Activated CD4-positive, alpha-beta T cell treated with anti-CD3 and anti-CD28 coated beads, Interleukin-2, Interleukin-6, amounts not matched to agents 100 ng/mL and 50 ng/mL, durations not matched to agents 16 hours and 8 hours (primary cell): ENCODE measurements around the gene FBXO3.
"Not testable (repeated sequence)": the region's sequence is repeated elsewhere in the genome, so short reads cannot be mapped to it uniquely, and the experiment has no call there.

Source experiments
- DNase-seq: peaks from one replicate; pipeline ENCODE4 v3.0.0-alpha.2; 2020

The FBXO3 gene

DNA sequence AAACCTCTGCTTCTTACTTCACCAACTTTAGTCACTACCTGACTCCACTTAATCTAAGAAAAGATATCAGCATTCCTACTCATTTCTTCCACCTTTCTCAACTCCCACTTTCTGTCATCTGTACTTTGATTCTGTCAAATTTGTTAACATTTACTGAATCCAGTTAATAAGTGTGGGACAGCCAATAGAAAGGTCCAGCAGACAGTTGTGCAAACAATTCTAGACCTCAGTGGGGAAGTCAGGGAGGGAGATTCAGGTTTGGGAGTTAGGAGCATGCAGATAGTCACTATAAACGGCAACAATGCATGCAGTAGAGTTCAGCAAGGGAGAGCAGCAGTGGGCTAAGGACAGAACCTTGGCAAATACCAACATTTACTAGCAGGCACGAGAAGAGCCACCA is 4.1 kb downstream of the FBXO3 start:
- no peak for DNase-seq

DNA sequence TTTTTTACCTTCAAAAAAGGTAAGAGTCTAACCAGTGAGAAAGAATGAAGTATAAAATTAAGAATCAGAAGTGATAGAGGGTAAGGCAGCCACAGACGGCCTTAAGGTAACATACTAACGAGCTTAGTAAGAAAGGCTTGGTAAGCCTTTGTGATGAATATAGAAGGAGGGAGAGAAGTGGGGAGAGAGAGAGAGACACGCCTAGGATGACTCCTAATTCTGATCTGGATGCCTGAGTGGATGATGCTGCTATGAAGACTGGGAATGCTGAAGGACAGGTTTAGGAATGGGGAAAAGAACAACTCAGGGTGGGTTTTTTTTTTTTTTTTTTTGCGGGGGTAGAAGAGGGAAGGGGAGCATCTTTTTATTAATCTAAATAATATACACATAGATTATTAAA is 4.8 kb downstream of the FBXO3 start:
- DNase-seq: no peak

GRCh38 chr11:33767624-33768023 is 6.7 kb downstream of the FBXO3 start:
- DNase-seq: no peak

GRCh38 chr11:33766085-33766484 is 8.2 kb downstream of the FBXO3 start:
- DNase-seq: no peak

DNA sequence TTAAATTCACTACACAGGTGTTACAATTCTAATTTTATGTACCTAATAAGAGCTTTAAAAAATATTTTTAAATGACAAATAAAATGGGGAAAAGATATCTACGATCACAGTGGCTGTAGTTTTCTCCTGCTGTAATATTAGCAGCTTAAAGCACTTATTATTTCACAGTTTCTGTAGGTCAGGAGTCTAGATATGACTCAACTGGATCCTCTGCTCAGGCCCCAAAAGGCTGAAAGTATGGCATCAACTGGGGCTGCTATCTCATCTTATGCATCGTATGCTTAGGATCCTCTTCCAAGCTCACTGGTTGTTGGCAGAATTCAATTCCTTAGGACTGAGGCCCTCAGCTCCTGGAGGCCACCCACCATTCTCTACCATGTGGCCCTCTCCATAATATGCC is 12.8 kb downstream of the FBXO3 start:
- no peak for DNase-seq

DNA sequence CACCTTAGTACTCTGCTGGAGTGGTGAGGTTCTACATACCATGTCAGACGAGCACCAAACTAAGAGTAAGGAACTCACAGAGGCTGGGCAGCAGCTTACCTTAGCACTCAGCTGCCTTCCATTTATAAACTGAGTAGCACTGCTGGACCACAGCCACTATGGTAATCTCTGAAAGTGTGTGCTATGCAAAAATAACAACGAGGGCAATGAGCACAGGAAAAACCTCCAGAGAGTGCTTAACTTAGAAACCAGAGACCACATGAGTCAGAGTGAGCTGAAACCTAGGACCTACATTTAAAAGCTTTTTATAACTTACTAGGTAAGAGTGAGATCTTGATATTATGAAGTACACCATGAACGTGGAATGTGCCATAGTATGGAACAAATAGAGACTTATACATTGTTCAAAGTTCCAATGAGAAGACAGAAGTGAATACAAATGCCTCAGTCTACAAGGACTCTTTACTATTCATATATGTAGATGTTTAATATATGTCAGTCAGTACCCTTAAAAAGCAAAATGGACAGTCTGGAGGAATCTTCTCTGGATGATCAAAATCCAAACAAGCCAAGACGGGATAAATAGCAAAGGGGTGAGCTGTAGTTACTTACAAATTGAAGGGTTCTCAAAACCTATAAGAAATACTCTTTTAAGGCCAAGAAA is 20.9 kb downstream of the FBXO3 start:
- peak; percentile 55 for DNase-seq

- DNase-seq: no peak
Measured at GRCh38 chr11:33751878-33752277, 22.4 kb downstream of the FBXO3 start.

DNA sequence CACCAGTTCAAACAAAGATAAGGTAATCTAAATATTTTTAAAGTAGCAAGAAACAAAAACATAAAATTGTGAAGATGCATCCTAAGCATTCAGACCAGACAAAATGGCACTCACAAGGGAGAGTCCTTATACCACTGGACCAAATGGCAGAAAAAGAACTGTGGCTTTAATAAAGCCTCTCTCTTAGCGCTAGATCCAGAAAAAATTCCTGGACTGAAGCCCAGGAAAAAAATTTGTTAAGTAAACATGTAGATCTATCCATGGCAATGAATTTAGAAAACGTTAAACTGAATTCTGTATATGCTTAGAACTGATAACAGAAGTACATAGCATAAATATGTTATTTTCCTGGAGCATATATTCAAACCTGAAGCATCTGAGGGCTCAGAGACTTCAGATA is 26.3 kb downstream of the FBXO3 start:
- DNase-seq: no peak

- no peak for DNase-seq
Measured at GRCh38 chr11:33743291-33743690, 31.0 kb downstream of the FBXO3 start.

GRCh38 chr11:33742249-33742851 is 32.0 kb downstream of the FBXO3 start:
- DNase-seq: no peak

- no peak for DNase-seq
Measured at GRCh38 chr11:33741806-33742205, 32.5 kb downstream of the FBXO3 start.

- DNase-seq: no peak
Measured at GRCh38 chr11:33737362-33737821, 36.9 kb downstream of the FBXO3 start.

- peak; percentile 92 for DNase-seq
Measured at GRCh38 chr11:33736148-33736812, 38.0 kb downstream of the FBXO3 start, which contains the start of gene CD59. CD59 (minus strand) TSS chr11:33736423; CDS start chr11:33722445, 13,978 bp downstream.

- peak; percentile 72 for DNase-seq
Measured at GRCh38 chr11:33735271-33736147, 38.8 kb downstream of the FBXO3 start.

- no peak for DNase-seq
Measured at GRCh38 chr11:33734441-33735270, 39.7 kb downstream of the FBXO3 start.

DNA sequence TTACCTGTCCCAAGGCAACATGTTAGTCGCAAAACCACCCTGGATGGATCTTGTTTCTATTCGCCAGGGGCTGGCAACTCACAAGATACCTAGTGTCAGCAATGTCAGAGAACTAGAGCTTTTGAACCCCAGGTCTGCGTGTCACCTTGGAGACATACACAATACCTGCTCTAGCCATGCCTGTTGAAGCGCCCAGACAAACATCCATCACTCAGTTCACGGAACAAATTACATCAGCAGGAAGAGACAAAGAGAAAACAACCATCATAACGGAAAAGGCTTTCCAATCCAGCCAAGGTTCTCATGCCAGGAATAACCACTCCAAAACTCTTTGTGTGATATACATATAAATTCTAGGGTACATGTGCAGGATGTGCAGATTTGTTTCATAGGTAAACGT is 40.3 kb downstream of the FBXO3 start:
- no peak for DNase-seq

DNA sequence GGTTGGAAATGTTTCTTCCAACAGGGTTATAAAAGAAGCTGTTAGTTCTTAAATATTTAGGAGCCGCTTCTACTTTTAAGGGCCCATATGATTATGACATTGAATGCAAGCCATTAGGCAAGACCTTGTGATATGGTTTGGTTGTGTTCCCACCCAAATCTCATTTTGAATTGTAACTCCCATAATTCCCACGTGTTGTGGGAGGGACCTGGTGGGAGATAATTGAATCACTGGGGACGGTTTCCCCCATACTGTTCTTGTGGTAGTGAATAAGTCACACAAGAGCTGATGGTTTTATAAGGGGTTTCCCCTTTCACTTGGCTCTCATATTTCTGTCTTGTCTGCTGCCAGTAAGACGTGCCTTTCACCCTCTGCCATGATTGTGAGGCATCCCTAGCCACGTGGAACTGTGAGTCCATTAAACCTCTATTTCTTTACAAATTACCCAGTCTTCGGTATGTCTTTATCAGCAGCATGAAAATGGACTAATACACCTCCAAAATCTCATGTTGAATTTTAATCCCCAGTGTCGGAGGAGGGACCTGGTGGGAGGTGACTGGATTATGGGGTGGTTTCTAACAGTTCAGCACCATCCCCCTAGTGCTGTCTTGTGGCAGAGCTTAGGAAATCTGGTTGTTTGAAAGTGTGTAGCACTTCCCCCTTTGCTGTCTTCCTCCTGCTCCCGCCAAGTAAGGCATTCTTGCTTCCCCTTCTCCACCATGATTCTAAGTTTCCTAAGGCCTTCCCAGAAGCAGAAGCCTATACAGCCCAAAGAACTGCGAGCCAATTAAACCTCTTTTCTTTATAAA is 42.4 kb downstream of the FBXO3 start:
- DNase-seq: peak; percentile 73

DNA sequence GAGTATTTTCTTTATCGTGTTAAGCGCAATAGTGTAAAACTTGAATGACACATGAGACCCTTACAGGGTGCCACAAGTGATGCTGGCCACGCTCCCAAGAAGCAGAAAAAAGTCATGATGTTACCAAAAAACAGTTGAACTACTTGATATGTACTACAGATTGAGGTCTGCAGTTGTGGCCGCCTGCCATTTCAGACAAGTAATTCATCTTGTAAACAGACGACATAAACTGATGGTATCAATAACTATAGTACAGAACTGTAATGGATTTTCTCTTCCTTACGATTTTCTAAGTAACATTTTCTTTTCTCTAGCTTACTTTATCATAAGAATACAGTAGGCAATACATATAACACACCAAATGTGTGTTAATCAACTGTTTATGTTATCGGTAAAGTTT is 43.6 kb downstream of the FBXO3 start:
- DNase-seq: no peak

DNA sequence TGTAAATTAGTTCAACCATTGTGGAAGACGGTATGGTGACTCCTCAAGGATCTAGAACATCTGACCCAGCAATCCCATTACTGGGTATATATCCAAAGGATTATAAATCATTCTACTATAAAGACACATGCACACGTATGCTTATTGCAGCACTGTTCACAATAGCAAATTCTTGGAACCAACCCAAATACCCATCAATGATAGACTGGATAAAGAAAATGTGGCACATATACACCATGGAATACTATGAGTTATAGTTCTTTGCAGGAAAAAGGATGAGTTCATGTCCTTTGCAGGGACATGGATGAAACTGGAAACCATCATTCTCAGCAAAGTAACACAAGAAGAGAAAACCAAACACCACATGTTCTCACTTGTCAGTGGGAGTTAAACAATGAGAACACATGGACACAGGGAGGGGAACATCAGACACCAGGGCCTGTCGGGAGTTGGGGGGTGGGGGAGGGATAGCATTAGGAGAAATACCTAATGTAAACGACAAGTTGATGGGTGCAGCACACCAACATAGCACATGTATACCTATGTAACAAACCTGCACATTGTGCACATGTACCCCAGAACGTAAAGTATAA is 45.2 kb downstream of the FBXO3 start:
- not testable (repeated sequence) for DNase-seq

DNA sequence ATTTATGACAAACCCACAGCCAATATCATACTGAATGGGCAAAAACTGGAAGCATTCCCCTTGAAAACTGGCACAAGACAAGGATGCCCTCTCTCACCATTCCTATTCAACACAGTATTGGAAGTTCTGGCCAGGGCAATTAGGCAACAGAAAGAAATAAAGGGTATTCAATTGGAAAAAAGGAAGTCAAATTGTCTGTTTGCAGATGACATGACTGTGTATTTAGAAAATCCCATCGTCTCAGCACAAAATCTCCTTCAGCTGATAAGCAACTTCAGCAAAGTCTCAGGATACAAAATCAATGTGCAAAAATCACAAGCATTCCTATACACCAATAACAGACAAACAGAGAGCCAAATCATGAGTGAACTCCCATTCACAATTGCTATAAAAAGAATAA is 46.8 kb downstream of the FBXO3 start:
- DNase-seq: not testable (repeated sequence)

DNA sequence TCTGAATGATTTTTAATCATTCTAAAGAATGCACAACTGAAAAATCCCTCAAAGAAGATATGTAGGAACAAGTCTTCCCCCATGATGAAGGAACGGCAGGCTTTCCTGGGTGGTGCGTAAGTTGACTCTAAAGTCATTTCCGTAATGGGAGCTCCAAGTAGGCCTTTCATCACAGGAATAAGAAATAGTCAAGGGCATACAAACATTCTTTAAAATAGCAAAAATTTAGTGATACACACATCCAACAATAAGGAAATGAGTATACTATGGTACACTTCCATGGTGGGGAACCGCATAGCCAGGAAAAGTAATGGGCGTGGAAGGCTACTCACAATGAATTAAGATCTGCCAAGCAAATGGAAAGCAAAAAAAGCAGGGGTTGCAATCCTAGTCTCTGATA is 48.8 kb downstream of the FBXO3 start:
- DNase-seq: no peak
